H1 (cell line): Measurements from ENCODE around the gene POLN.

Experiments used
- BRCA1 ChIP-seq: IDR thresholded peaks from 2 replicates; pipeline ENCODE4 v1.6.1; 2012; ENCODE audit warnings: low read depth, low read length, improper control_type of control experiment
- EP300 ChIP-seq, 2 experiments: IDR thresholded peaks; 1 replicate in 1 of 2; 2 replicates in 1 of 2; pipeline ENCODE4 v1.6.1; 2011 to 2012; ENCODE audit warnings: low read depth in 2 of 2, low read length in 2 of 2, mild to moderate bottlenecking in 2 of 2, borderline replicate concordance in 1 of 2, inconsistent platforms in 1 of 2, moderate library complexity in 1 of 2
- EZH2 ChIP-seq: fragments of 200-600 bp; sonication (generic); IDR thresholded peaks from 2 replicates; pipeline ENCODE4 v1.7.1; 2012; ENCODE audit warnings: low read depth, mild to moderate bottlenecking, moderate library complexity, low read length, inconsistent platforms; ENCODE audit not compliant: severe bottlenecking
- GTF2F1 ChIP-seq: IDR thresholded peaks from 2 replicates; pipeline ENCODE4 v1.6.1; 2012; ENCODE audit warnings: low read depth, low read length, improper control_type of control experiment, borderline replicate concordance
- POLR2A ChIP-seq, 2 experiments: IDR thresholded peaks; 1 replicate in 1 of 2; 2 replicates in 1 of 2; pipeline ENCODE4 v1.6.1; 2011; ENCODE audit warnings: low read depth in 2 of 2, low read length in 2 of 2, mild to moderate bottlenecking in 2 of 2; ENCODE audit errors: control extremely low read depth in 1 of 2
- SIN3A ChIP-seq, 2 experiments: IDR thresholded peaks in 1 of 2; conservative IDR thresholded peaks in 1 of 2; 2 replicates each; pipeline ENCODE4 v1.6.1; 2011 to 2012; ENCODE audit warnings: low read length in 2 of 2, improper control_type of control experiment in 1 of 2, low read depth in 1 of 2, mild to moderate bottlenecking in 1 of 2
- SRF ChIP-seq: IDR thresholded peaks from 2 replicates; pipeline ENCODE4 v1.6.1; 2011; ENCODE audit warnings: mild to moderate bottlenecking, low read depth, low read length, moderate library complexity
- TAF1 ChIP-seq: IDR thresholded peaks from 2 replicates; pipeline ENCODE4 v1.6.1; 2011; ENCODE audit warnings: mild to moderate bottlenecking, low read depth, low read length
- TCF12 ChIP-seq: IDR thresholded peaks from 2 replicates; pipeline ENCODE4 v1.6.1; 2011; ENCODE audit warnings: low read depth, mild to moderate bottlenecking, low read length
- USF2 ChIP-seq: IDR thresholded peaks from 2 replicates; pipeline ENCODE4 v1.6.1; 2011; ENCODE audit warnings: low read length, improper control_type of control experiment
- YY1 ChIP-seq: IDR thresholded peaks from 2 replicates; pipeline ENCODE4 v1.6.1; 2011; ENCODE audit warnings: low read depth, mild to moderate bottlenecking, low read length
- ZNF274 ChIP-seq: IDR thresholded peaks from 2 replicates; pipeline ENCODE4 v1.7.0; 2012; ENCODE audit warnings: low read length, borderline replicate concordance; ENCODE audit errors: extremely low read depth
- TF ChIP-seq, protein P1 (sequence below), 3 experiments: IDR thresholded peaks; 1 replicate in 2 of 3; 2 replicates in 1 of 3; pipeline versions ENCODE4 v1.5.1 to v1.6.1; 2011; ENCODE audit warnings: low read length in 3 of 3, mild to moderate bottlenecking in 3 of 3, inconsistent platforms in 2 of 3, low read depth in 1 of 3, moderate library complexity in 1 of 3; ENCODE audit not compliant: insufficient read depth in 1 of 3; ENCODE audit errors: control extremely low read depth in 1 of 3
- TF ChIP-seq, protein P2 (sequence below): IDR thresholded peaks from 2 replicates; pipeline ENCODE4 v1.6.1; 2012; ENCODE audit warnings: inconsistent platforms

DNA sequence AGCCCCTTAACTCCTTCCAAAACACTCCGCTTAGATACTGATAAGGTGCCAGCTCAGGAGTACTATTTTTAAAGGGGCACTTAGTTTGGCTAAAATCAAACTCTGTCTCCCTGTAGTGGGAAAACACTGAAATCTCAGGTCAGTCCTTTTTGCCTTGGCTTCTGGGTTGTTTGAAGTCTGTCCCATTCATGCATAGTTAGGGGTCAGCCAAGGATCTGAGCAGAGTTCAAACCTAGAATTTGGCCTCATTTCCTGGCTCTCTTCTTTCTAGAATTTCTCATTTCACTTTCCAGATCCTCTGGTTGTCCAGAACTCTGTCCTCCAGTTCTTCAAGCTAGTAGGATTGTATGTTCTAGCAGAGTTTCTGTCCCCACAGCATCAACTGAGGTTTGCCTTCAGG, 151.3 kb downstream of the POLN start:
- TF ChIP-seq EZH2 (no peak), YY1 (no peak), GTF2F1 (no peak), SIN3A (conservative IDR thresholded peaks at IDR 0.05 in 1 of 2, IDR thresholded peaks at IDR 0.05 in 1 of 2; ENCODE audit: low read depth in 1 of 2, low read length in 2 of 2) (no peak), USF2 (no peak), TAF1 (no peak), BRCA1 (no peak), POLR2A (IDR thresholded peaks at IDR 0.05; ENCODE audit: control extremely low read depth in 1 of 2, low read depth in 2 of 2, low read length in 2 of 2) (no peak), SRF (no peak), TCF12 (no peak), ZNF274 (no peak), EP300 (IDR thresholded peaks at IDR 0.05; ENCODE audit: borderline replicate concordance in 1 of 2, low read depth in 2 of 2, low read length in 2 of 2) (no peak)
- TF ChIP-seq, protein P1, sequence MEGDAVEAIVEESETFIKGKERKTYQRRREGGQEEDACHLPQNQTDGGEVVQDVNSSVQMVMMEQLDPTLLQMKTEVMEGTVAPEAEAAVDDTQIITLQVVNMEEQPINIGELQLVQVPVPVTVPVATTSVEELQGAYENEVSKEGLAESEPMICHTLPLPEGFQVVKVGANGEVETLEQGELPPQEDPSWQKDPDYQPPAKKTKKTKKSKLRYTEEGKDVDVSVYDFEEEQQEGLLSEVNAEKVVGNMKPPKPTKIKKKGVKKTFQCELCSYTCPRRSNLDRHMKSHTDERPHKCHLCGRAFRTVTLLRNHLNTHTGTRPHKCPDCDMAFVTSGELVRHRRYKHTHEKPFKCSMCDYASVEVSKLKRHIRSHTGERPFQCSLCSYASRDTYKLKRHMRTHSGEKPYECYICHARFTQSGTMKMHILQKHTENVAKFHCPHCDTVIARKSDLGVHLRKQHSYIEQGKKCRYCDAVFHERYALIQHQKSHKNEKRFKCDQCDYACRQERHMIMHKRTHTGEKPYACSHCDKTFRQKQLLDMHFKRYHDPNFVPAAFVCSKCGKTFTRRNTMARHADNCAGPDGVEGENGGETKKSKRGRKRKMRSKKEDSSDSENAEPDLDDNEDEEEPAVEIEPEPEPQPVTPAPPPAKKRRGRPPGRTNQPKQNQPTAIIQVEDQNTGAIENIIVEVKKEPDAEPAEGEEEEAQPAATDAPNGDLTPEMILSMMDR (IDR thresholded peaks at IDR 0.05; ENCODE audit: control extremely low read depth in 1 of 3, insufficient read depth in 1 of 3, low read depth in 1 of 3, low read length in 3 of 3): no peak
- TF ChIP-seq, protein P2, sequence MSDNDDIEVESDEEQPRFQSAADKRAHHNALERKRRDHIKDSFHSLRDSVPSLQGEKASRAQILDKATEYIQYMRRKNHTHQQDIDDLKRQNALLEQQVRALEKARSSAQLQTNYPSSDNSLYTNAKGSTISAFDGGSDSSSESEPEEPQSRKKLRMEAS: no peak
